Brain microvascular endothelial cell (primary cell): Measurements from ENCODE around the gene CLCA1.

ENCODE experiments used
- DNase-seq: peaks from one replicate; pipeline ENCODE4 v3.0.0-alpha.2; 2020
- H3K27ac ChIP-seq: fragments of 250-450 bp; sonication (Bioruptor Pico); 2 replicates; pipeline ENCODE4 v1.5.1; 2020; ENCODE audit warnings: mild to moderate bottlenecking, moderate library complexity
- H3K27me3 ChIP-seq: fragments of 250-450 bp; sonication (Bioruptor Pico); replicated peaks from 2 replicates; pipeline ENCODE4 v1.5.1; 2020; ENCODE audit warnings: mild to moderate bottlenecking
- H3K36me3 ChIP-seq: fragments of 250-450 bp; sonication (Bioruptor Pico); replicated peaks from 2 replicates; pipeline ENCODE4 v1.5.1; 2020; ENCODE audit warnings: mild to moderate bottlenecking
- H3K4me3 ChIP-seq: 2 replicates; pipeline ENCODE4 v1.5.1; 2011; ENCODE audit warnings: low read depth, mild to moderate bottlenecking, control low read depth, low read length, moderate library complexity
- CTCF ChIP-seq: IDR thresholded peaks from 2 replicates; pipeline ENCODE4 v1.5.1; 2011; ENCODE audit warnings: low read depth, mild to moderate bottlenecking, moderate library complexity, low read length, control low read depth, inconsistent platforms; ENCODE audit errors: missing control alignments
- in situ Hi-C: cut with HindIII; loops from 2 replicates; pipeline ENCODE4 v1.10.0; 2017; ENCODE audit warnings: low sequenced_read_pairs, low pct_ligation_motif_present

The CLCA1 gene

GRCh38 chr1:86466109-86466844, 2.5 kb upstream of the CLCA1 start:
- in situ Hi-C loops, result no loop called here
- DNase-seq, result no peak
- Histone ChIP-seq H3K27ac (no peak overlapping the region), H3K36me3 (no peaks in the 10 kb centered on the region), H3K27me3 (no peaks in the 10 kb centered on the region), H3K4me3 (no peak overlapping the region)
- no peak for TF ChIP-seq CTCF

- Histone ChIP-seq H3K27me3 (no peaks in the 10 kb centered on the region), H3K27ac (no peak overlapping the region), H3K36me3 (no peaks in the 10 kb centered on the region), H3K4me3 (no peak overlapping the region)
- no peak for TF ChIP-seq CTCF
- peak; percentile 9 for DNase-seq
- in situ Hi-C loops, result no loop called here
These were observed 1.7 kb upstream of the CLCA1 start for GRCh38 chr1:86466986-86467385.

DNA sequence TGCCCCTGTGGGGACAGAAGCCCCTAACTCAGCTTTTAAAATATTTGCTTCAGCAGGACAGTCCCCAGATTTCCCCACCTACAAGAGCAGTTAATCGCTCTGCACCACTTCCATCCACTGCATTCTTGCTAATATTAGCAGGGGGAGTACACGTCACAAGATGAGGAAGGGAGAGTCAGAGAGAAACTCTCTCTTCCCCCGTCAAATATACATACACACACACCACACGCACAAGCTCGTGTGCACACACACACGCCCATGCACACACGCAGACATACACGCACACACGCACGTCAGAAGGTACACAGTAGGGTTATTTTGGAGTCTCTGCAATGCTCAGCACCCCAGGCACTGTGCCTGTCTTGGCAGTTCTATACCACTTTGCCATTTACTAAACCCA, 2.1 kb downstream of the CLCA1 start:
- TF ChIP-seq CTCF, result no peak
- no peaks in the 10 kb centered on the region for H3K27me3 ChIP-seq
- H3K27ac ChIP-seq, result no peak overlapping the region
- H3K4me3 ChIP-seq, result no peak overlapping the region
- no peak for DNase-seq
- in situ Hi-C loops, result no loop called here
- H3K36me3 ChIP-seq, result no peaks in the 10 kb centered on the region

DNA sequence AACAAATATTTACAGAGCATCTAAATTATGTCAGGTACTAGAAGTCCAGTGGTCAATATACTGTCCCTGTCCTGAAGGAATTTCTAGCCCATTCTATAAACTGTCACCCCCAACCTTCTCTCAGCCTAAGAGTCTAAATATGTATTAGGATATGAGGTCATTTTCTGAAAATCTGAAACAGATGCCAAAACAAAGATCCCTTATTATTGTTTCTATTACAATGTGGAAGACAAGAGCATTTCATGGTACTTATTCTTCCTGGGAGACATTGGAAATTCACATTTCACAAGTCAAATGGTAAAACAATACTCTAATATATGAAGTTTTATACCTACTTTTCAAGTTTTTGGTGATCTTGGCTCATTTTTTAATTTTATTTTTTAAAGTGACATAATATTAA, 2.6 kb downstream of the CLCA1 start:
- Histone ChIP-seq H3K36me3 (no peaks in the 10 kb centered on the region), H3K4me3 (no peak overlapping the region), H3K27ac (no peak overlapping the region), H3K27me3 (no peaks in the 10 kb centered on the region)
- no peak for DNase-seq
- TF ChIP-seq CTCF, result no peak
- in situ Hi-C loops, result no loop called here

GRCh38 chr1:86472152-86472551, 3.4 kb downstream of the CLCA1 start:
- no peak for DNase-seq
- Histone ChIP-seq H3K27ac (no peak overlapping the region), H3K36me3 (no peaks in the 10 kb centered on the region), H3K27me3 (no peaks in the 10 kb centered on the region), H3K4me3 (no peak overlapping the region)
- TF ChIP-seq CTCF, result no peak
- in situ Hi-C loops, result no loop called here

GRCh38 chr1:86472767-86473166, 4.0 kb downstream of the CLCA1 start:
- no peak for TF ChIP-seq CTCF
- in situ Hi-C loops, result no loop called here
- Histone ChIP-seq H3K36me3 (no peaks in the 10 kb centered on the region), H3K27ac (no peak overlapping the region), H3K27me3 (no peaks in the 10 kb centered on the region), H3K4me3 (no peak overlapping the region)
- DNase-seq, result no peak
